IPS-18c (cell line): ENCODE measurements around the gene DLK2.
A peak's percentile ranks its signal among the peaks of the same experiment; 100 is the strongest.
"Not testable (repeated sequence)": the region's sequence is repeated elsewhere in the genome, so short reads cannot be mapped to it uniquely, and the experiment has no call there.

Experiments used
- H3K4me3 ChIP-seq: 2 replicates; pipeline ENCODE4 v1.7.0; 2013; ENCODE audit warnings: low read depth, mild to moderate bottlenecking, low read length, moderate library complexity; ENCODE audit not compliant: insufficient read depth
- H3K9me3 ChIP-seq: one replicate; pipeline ENCODE4 v1.6.1; 2013; ENCODE audit warnings: mild to moderate bottlenecking, low read length, moderate library complexity; ENCODE audit not compliant: control insufficient read depth, insufficient read depth

Gene DLK2

GRCh38 chr6:43490523-43490939 lies 35.2 kb upstream of the DLK2 start:
- no peaks in the 10 kb centered on the region for H3K9me3 ChIP-seq

GRCh38 chr6:43489277-43490072 lies 34.1 kb upstream of the DLK2 start:
- Histone ChIP-seq H3K9me3 (no peaks in the 10 kb centered on the region), H3K4me3 (no peak overlapping the region)

More at GRCh38 chr6:43490523-43490939, 35.2 kb upstream of the DLK2 start:
- no peak overlapping the region for H3K4me3 ChIP-seq

- H3K4me3 ChIP-seq, result no peak overlapping the region
- H3K9me3 ChIP-seq, result no peaks in the 10 kb centered on the region
Observed at GRCh38 chr6:43488667-43489276, 33.4 kb upstream of the DLK2 start.

GRCh38 chr6:43481591-43482236 lies 26.4 kb upstream of the DLK2 start:
- Histone ChIP-seq H3K9me3 (no peaks in the 10 kb centered on the region), H3K4me3 (no peak overlapping the region)

- no peak overlapping the region for H3K4me3 ChIP-seq
- H3K9me3 ChIP-seq, result no peaks in the 10 kb centered on the region
Observed at GRCh38 chr6:43481075-43481474, 25.7 kb upstream of the DLK2 start.

- Histone ChIP-seq H3K9me3 (no peaks in the 10 kb centered on the region), H3K4me3 (peak overlapping the region; percentile 71)
Observed at GRCh38 chr6:43478008-43478372, 22.6 kb upstream of the DLK2 start.

- H3K4me3 ChIP-seq, result peak within 1 kb of the TSS; percentile 71
- no peaks in the 10 kb centered on the region for H3K9me3 ChIP-seq
Observed at GRCh38 chr6:43477235-43478007, 22.1 kb upstream of the DLK2 start, which contains the start of gene TJAP1. Gene TJAP1, plus strand, starts transcription at chr6:43477570. Its CDS starts 21,432 bp downstream, at chr6:43499002.

GRCh38 chr6:43476746-43477145 lies 21.4 kb upstream of the DLK2 start:
- Histone ChIP-seq H3K9me3 (no peaks in the 10 kb centered on the region), H3K4me3 (peak overlapping the region; percentile 71; the same call in 1 of the 2 replicates)

- H3K4me3 ChIP-seq, result no peak overlapping the region
- H3K9me3 ChIP-seq, result no peaks in the 10 kb centered on the region
Observed at GRCh38 chr6:43475516-43475915, 20.2 kb upstream of the DLK2 start.

- Histone ChIP-seq H3K4me3 (no peak overlapping the region), H3K9me3 (no peaks in the 10 kb centered on the region)
Observed at GRCh38 chr6:43472515-43472914, 17.2 kb upstream of the DLK2 start.

GRCh38 chr6:43471399-43471798 lies 16.1 kb upstream of the DLK2 start:
- Histone ChIP-seq H3K4me3 (no peak overlapping the region), H3K9me3 (no peaks in the 10 kb centered on the region)

- no peaks in the 10 kb centered on the region for H3K9me3 ChIP-seq
- H3K4me3 ChIP-seq, result no peak overlapping the region
Observed at GRCh38 chr6:43469947-43470346, 14.6 kb upstream of the DLK2 start.

- Histone ChIP-seq H3K9me3 (no peaks in the 10 kb centered on the region), H3K4me3 (no peak overlapping the region)
Observed at GRCh38 chr6:43468748-43469681, 13.7 kb upstream of the DLK2 start.

- H3K9me3 ChIP-seq, result no peaks in the 10 kb centered on the region
- H3K4me3 ChIP-seq, result no peak overlapping the region
Observed at GRCh38 chr6:43468240-43468639, 12.9 kb upstream of the DLK2 start.

GRCh38 chr6:43467752-43468151 lies 12.4 kb upstream of the DLK2 start:
- H3K9me3 ChIP-seq, result no peaks in the 10 kb centered on the region
- no peak overlapping the region; the same call in 1 of the 2 replicates for H3K4me3 ChIP-seq

GRCh38 chr6:43467265-43467664 lies 11.9 kb upstream of the DLK2 start:
- not testable (repeated sequence) for H3K4me3 ChIP-seq

More at GRCh38 chr6:43467265-43467664, 11.9 kb upstream of the DLK2 start:
- not testable (repeated sequence) for H3K9me3 ChIP-seq
